ENCODE data around the gene IL4I1. TPM values are rescaled to one million over a fixed set of nuclear protein-coding genes. Genes with fewer than 3 reads are reported as not detected.

Gene IL4I1
- total and polyA plus RNA-seq, 12 donors = 0.18 to 3.2 (median 1.2) TPM

GRCh38 chr19:49931293-49932040 is 34.8 kb upstream of the IL4I1 start:
- TF ChIP-seq POLR2A (IDR thresholded peaks at IDR 0.05) = no peak
- intact Hi-C loops (cut with DNase I) = no loop called here
- peak overlapping the region in 1 of 5 donors; percentile 95 for H3K27ac ChIP-seq

GRCh38 chr19:49930483-49931011 is 33.9 kb upstream of the IL4I1 start:
- TF ChIP-seq POLR2A (IDR thresholded peaks at IDR 0.05) (peak in 1 of 2 donors; percentile 6), CTCF (IDR thresholded peaks at IDR 0.05) (no peak)
- Histone ChIP-seq H3K27ac (peak overlapping the region; percentile 79 to 97 (median 96)), H3K4me3 (peak overlapping the region in 1 of 4 donors; percentile 86), H3K36me3 (replicated peaks in 1 of 2) (peaks cover 0 to 12% of the 10 kb centered on the region in 2 donors), H3K27me3 (no peaks in the 10 kb centered on the region), H3K9me3 (replicated peaks in 1 of 3) (no peaks in the 10 kb centered on the region), H3K4me1 (replicated peaks in 1 of 2) (peaks cover 16 to 24% of the 10 kb centered on the region in 2 donors)
- peak; percentile 69 to 84 (median 76) for DNase-seq
- intact Hi-C loops (cut with DNase I) = no loop called here
- 14 to 49% (median 44%) methylated on average over 8 to 15 of the region's 15 CpGs for WGBS, 4 donors

More at GRCh38 chr19:49931293-49932040, 34.8 kb upstream of the IL4I1 start:
- no peak for DNase-seq
- Histone ChIP-seq H3K36me3 (replicated peaks in 1 of 2) (peaks cover 0 to 11% of the 10 kb centered on the region in 2 donors), H3K4me3 (no peak overlapping the region), H3K27me3 (no peaks in the 10 kb centered on the region), H3K9me3 (replicated peaks in 1 of 3) (no peaks in the 10 kb centered on the region), H3K4me1 (replicated peaks in 1 of 2) (peaks cover 16 to 22% of the 10 kb centered on the region in 2 donors)
- WGBS, 4 donors = 94 to 96% (median 96%) methylated on average over 7 of the region's 7 CpGs

GRCh38 chr19:49929611-49930482 is 33.2 kb upstream of the IL4I1 start:
- H3K27ac ChIP-seq = peak overlapping the region; percentile 95 to 98 (median 96)
- DNase-seq = peak; percentile 96 to 98 (median 98)
- H3K4me1 ChIP-seq (replicated peaks in 1 of 2) = peaks cover 16 to 24% of the 10 kb centered on the region in 2 donors
- TF ChIP-seq CTCF (IDR thresholded peaks at IDR 0.05) = peak in 4 of 6 experiments; percentile 14 to 46 (median 38)
- peak; percentile 79 to 82 for TF ChIP-seq POLR2A (IDR thresholded peaks at IDR 0.05)
- H3K9me3 ChIP-seq (replicated peaks in 1 of 3) = no peaks in the 10 kb centered on the region
- peaks cover 0 to 12% of the 10 kb centered on the region in 2 donors for H3K36me3 ChIP-seq (replicated peaks in 1 of 2)
- 2 to 6% (median 2%) methylated on average over 15 to 43 of the region's 43 CpGs for WGBS, 4 donors
- H3K27me3 ChIP-seq = no peaks in the 10 kb centered on the region
- peak overlapping the region; percentile 86 to 98 (median 96) for H3K4me3 ChIP-seq
- intact Hi-C loops (cut with DNase I) = no loop called here

- Histone ChIP-seq H3K27me3 (no peaks in the 10 kb centered on the region), H3K36me3 (replicated peaks in 1 of 2) (peaks cover 0 to 17% of the 10 kb centered on the region in 2 donors), H3K27ac (peak within 1 kb of the TSS; percentile 95 to 98 (median 96)), H3K4me3 (peak within 1 kb of the TSS; percentile 86 to 98 (median 96)), H3K4me1 (replicated peaks in 1 of 2) (peaks cover 16 to 24% of the 10 kb centered on the region in 2 donors), H3K9me3 (replicated peaks in 1 of 3) (no peaks in the 10 kb centered on the region)
- intact Hi-C loops (cut with DNase I) = no loop called here
- 0 to 5% (median 1%) methylated on average over 4 to 48 of the region's 48 CpGs for WGBS, 4 donors
- no peak for TF ChIP-seq CTCF (IDR thresholded peaks at IDR 0.05)
- TF ChIP-seq POLR2A (IDR thresholded peaks at IDR 0.05) = no peak
- DNase-seq = peak; percentile 88 to 94 (median 92)
These were observed 32.5 kb upstream of the IL4I1 start, which contains the start of the genes ATF5 and NUP62 for GRCh38 chr19:49929121-49929610. ATF5 (plus strand) TSS chr19:49929205; CDS start chr19:49930851, 1,646 bp downstream. NUP62 (minus strand) TSS chr19:49929504; CDS start chr19:49909807, 19,697 bp downstream.

Data from adrenal gland (tissue), 12 donors.